IMR-90 (cell line): Measurements from ENCODE around the gene ABTB2. TPM values are rescaled to one million over a fixed set of nuclear protein-coding genes. Genes with fewer than 3 reads are reported as not detected.

Experiments
- ATAC-seq: fragments of 200-7000 bp; cut with Tn5 transposase; 2 replicates; pipeline ENCODE4 v1.9.1; 2020; ENCODE audit warnings: low read depth, mild to moderate bottlenecking, moderate library complexity
- BruUV-seq: library from RNA; stranded (reverse); fragments of 400-500 nt; replicated peaks from 2 replicates; lab custom pipeline; 2021; lab: Mats Ljungman, UMichigan
- CTCF ChIA-PET: fragments of 300-600 bp; formaldehyde crosslinking; extraction: SDS; loops from one replicate; lab custom pipeline; 2021; ENCODE audit warnings: antibody characterized with exemption; lab: Yijun Ruan, JAX
- POLR2A ChIA-PET: fragments of 300-600 bp; sonication (Branson Sonifier 250); formaldehyde crosslinking; loops from one replicate; lab custom pipeline; 2022; ENCODE audit warnings: antibody characterized with exemption; ENCODE audit not compliant: unreplicated experiment; lab: Charles Lee
- DNase-seq: peaks from one replicate; pipeline ENCODE4 v3.0.0; 2013
- H2AFZ ChIP-seq: replicated peaks from 2 replicates; pipeline ENCODE3; 2013; ENCODE audit warnings: low read length, mild to moderate bottlenecking; ENCODE audit not compliant: poor library complexity
- H2AK5ac ChIP-seq: 2 replicates; pipeline ENCODE4 v1.6.1; 2013; ENCODE audit warnings: low read depth, low read length, inconsistent platforms
- H2AK9ac ChIP-seq: replicated peaks from 2 replicates; pipeline ENCODE3; 2013; ENCODE audit warnings: mild to moderate bottlenecking, low read depth, low read length, moderate library complexity; ENCODE audit not compliant: poor library complexity
- H2BK120ac ChIP-seq: 2 replicates; pipeline ENCODE4 v1.6.1; 2013; ENCODE audit warnings: low read depth, low read length, inconsistent platforms
- H2BK15ac ChIP-seq: 3 replicates; pipeline ENCODE4 v1.6.1; 2013; ENCODE audit warnings: low read depth, low read length, inconsistent platforms
- H2BK20ac ChIP-seq: 2 replicates; pipeline ENCODE4 v1.6.1; 2013; ENCODE audit warnings: low read depth, mild to moderate bottlenecking, inconsistent platforms, low read length, moderate library complexity
- H2BK5ac ChIP-seq: 2 replicates; pipeline ENCODE4 v1.6.1; 2013; ENCODE audit warnings: mild to moderate bottlenecking, low read depth, low read length, inconsistent platforms; ENCODE audit not compliant: poor library complexity, severe bottlenecking
- H3K14ac ChIP-seq: replicated peaks from 2 replicates; pipeline ENCODE4 v1.6.1; 2013; ENCODE audit warnings: low read depth, low read length, inconsistent platforms
- H3K18ac ChIP-seq: 2 replicates; pipeline ENCODE4 v1.6.1; 2013; ENCODE audit warnings: low read depth, low read length, control low read depth
- H3K23ac ChIP-seq: 2 replicates; pipeline ENCODE4 v1.6.1; 2013; ENCODE audit warnings: low read depth, low read length, inconsistent platforms
- H3K27ac ChIP-seq: 2 replicates; pipeline ENCODE4 v1.5.1; 2013; ENCODE audit warnings: mild to moderate bottlenecking, control low read depth, low read length; ENCODE audit not compliant: insufficient read depth
- H3K27me3 ChIP-seq: 2 replicates; pipeline ENCODE4 v1.6.1; 2013; ENCODE audit warnings: low read length; ENCODE audit not compliant: control insufficient read depth, insufficient read depth
- H3K36me3 ChIP-seq: 2 replicates; pipeline ENCODE4 v1.6.1; 2013; ENCODE audit warnings: low read length, mixed read lengths; ENCODE audit not compliant: control insufficient read depth, insufficient read depth
- H3K4ac ChIP-seq: 2 replicates; pipeline ENCODE4 v1.6.1; 2013; ENCODE audit warnings: low read depth, low read length, inconsistent platforms
- H3K4me1 ChIP-seq: 2 replicates; pipeline ENCODE4 v1.6.1; 2013; ENCODE audit warnings: low read length, mixed read lengths; ENCODE audit not compliant: control insufficient read depth, insufficient read depth
- H3K4me2 ChIP-seq: 2 replicates; pipeline ENCODE4 v1.6.1; 2013; ENCODE audit warnings: low read depth, mild to moderate bottlenecking, control low read depth, low read length, moderate library complexity
- H3K4me3 ChIP-seq: 2 replicates; pipeline ENCODE4 v1.5.1; 2013; ENCODE audit warnings: low read depth, mild to moderate bottlenecking, control low read depth, low read length, moderate library complexity; ENCODE audit not compliant: insufficient read depth
- H3K56ac ChIP-seq: 2 replicates; pipeline ENCODE4 v1.6.1; 2013; ENCODE audit warnings: low read length, inconsistent platforms; ENCODE audit not compliant: insufficient read depth; ENCODE audit errors: extremely low read depth
- H3K79me1 ChIP-seq, 2 experiments: 2 replicates each; pipeline ENCODE4 v1.6.1; 2013; ENCODE audit warnings: low read length in 2 of 2, inconsistent platforms in 1 of 2, low read depth in 1 of 2
- H3K9ac ChIP-seq: 2 replicates; pipeline ENCODE4 v1.6.1; 2013; ENCODE audit warnings: low read depth, low read length, control low read depth
- H3K9me1 ChIP-seq: 2 replicates; pipeline ENCODE4 v1.6.1; 2013; ENCODE audit warnings: low read length, inconsistent platforms; ENCODE audit not compliant: insufficient read depth
- H3K9me3 ChIP-seq: 2 replicates; pipeline ENCODE4 v1.6.1; 2013; ENCODE audit warnings: low read length; ENCODE audit not compliant: control insufficient read depth, insufficient read depth
- H4K20me1 ChIP-seq: 2 replicates; pipeline ENCODE4 v1.6.1; 2013; ENCODE audit warnings: low read length, inconsistent platforms; ENCODE audit not compliant: insufficient read depth
- H4K5ac ChIP-seq: 2 replicates; pipeline ENCODE4 v1.6.1; 2013; ENCODE audit warnings: mild to moderate bottlenecking, low read depth, low read length, control low read depth
- H4K8ac ChIP-seq, 2 experiments: 2 replicates each; pipeline ENCODE4 v1.6.1; 2013; ENCODE audit warnings: low read depth in 2 of 2, low read length in 2 of 2, control low read depth in 1 of 2, inconsistent platforms in 1 of 2
- H4K91ac ChIP-seq: 2 replicates; pipeline ENCODE4 v1.6.1; 2013; ENCODE audit warnings: low read depth, low read length, inconsistent platforms; ENCODE audit not compliant: insufficient read depth
- BHLHE40 ChIP-seq: fragments of 150-350 bp; IDR thresholded peaks from 2 replicates; pipeline ENCODE4 v1.6.1; 2016; ENCODE audit warnings: mild to moderate bottlenecking, low read depth, low read length
- CEBPB ChIP-seq: IDR thresholded peaks from 2 replicates; pipeline ENCODE4 v1.6.1; 2012; ENCODE audit warnings: low read depth, low read length, improper control_type of control experiment
- CHD1 ChIP-seq: IDR thresholded peaks from 2 replicates; pipeline ENCODE4 v1.6.1; 2012; ENCODE audit warnings: low read depth, low read length, improper control_type of control experiment
- ELK1 ChIP-seq: fragments of 150-350 bp; IDR thresholded peaks from 2 replicates; pipeline ENCODE4 v1.6.1; 2016; ENCODE audit warnings: low read depth, mild to moderate bottlenecking, low read length, moderate library complexity, borderline replicate concordance
- FOS ChIP-seq: fragments of 150-350 bp; IDR thresholded peaks from 2 replicates; pipeline ENCODE4 v1.6.1; 2016; ENCODE audit warnings: low read depth, low read length
- MAFK ChIP-seq: IDR thresholded peaks from 2 replicates; pipeline ENCODE4 v1.6.1; 2012; ENCODE audit warnings: low read depth, low read length, improper control_type of control experiment
- MAZ ChIP-seq: IDR thresholded peaks from 2 replicates; pipeline ENCODE4 v1.6.1; 2012; ENCODE audit warnings: low read depth, mild to moderate bottlenecking, low read length, improper control_type of control experiment, moderate library complexity, borderline replicate concordance
- MXI1 ChIP-seq: IDR thresholded peaks from 2 replicates; pipeline ENCODE4 v1.6.1; 2012; ENCODE audit warnings: low read depth, mild to moderate bottlenecking, low read length, moderate library complexity, borderline replicate concordance
- NFE2L2 ChIP-seq: fragments of 150-350 bp; IDR thresholded peaks from 2 replicates; pipeline ENCODE4 v1.6.1; 2016; ENCODE audit warnings: low read depth, mild to moderate bottlenecking, low read length
- POLR2A ChIP-seq: IDR thresholded peaks from 2 replicates; pipeline ENCODE4 v1.6.1; 2012; ENCODE audit warnings: mild to moderate bottlenecking, low read depth, low read length
- RAD21 ChIP-seq: IDR thresholded peaks from 2 replicates; pipeline ENCODE4 v1.6.1; 2012; ENCODE audit warnings: low read length, improper control_type of control experiment
- RCOR1 ChIP-seq: IDR thresholded peaks from 2 replicates; pipeline ENCODE4 v1.6.1; 2012; ENCODE audit warnings: mild to moderate bottlenecking, low read length, improper control_type of control experiment; ENCODE audit not compliant: insufficient replicate concordance
- RFX5 ChIP-seq: IDR thresholded peaks from 2 replicates; pipeline ENCODE4 v1.8.0; 2012; ENCODE audit warnings: low read depth, mild to moderate bottlenecking, low read length, moderate library complexity
- USF2 ChIP-seq: fragments of 150-350 bp; IDR thresholded peaks from 2 replicates; pipeline ENCODE4 v1.6.1; 2017; ENCODE audit warnings: mild to moderate bottlenecking, antibody characterized with exemption, low read length, low read depth
- WGBS, 2 experiments: methylation state at CpG; one replicate each; pipeline versions ENCODE4 v1.1.5 to v1.1.7; 2013; ENCODE audit warnings: missing lambda C conversion rate in 2 of 2; ENCODE audit not compliant: insufficient read length in 1 of 2; ENCODE audit errors: extremely low coverage in 2 of 2; 5-methylcytosine and 5-hydroxymethylcytosine counted together
- dilution Hi-C: fragments of 300-500 bp; cut with HindIII; formaldehyde crosslinking; loops from one replicate; pipeline ENCODE4 v1.14.3; 2018; ENCODE audit warnings: low sequenced_read_pairs; ENCODE audit not compliant: unreplicated experiment
- in situ Hi-C: fragments of 300-500 bp; cut with MboI; formaldehyde crosslinking; loops from 3 replicates; pipeline ENCODE4 v1.14.3; 2019; ENCODE audit warnings: low sequenced_read_pairs, inconsistent platforms, mixed read lengths
- intact Hi-C: fragments of 100-400 bp; cut with micrococcal nuclease; formaldehyde crosslinking; loops from 2 replicates; pipeline ENCODE4 v1.10.0; 2022
- polyA plus RNA-seq, 3 experiments: library from polyadenylated mRNA; depleted of rRNA; stranded (reverse); fragments of >200 nt; gene quantifications; 2 replicates each; pipeline ENCODE4 v1.2.3, GENCODE V29; 2012; ENCODE audit warnings: low replicate concordance in 1 of 3
- total RNA-seq: library from RNA; depleted of rRNA; stranded (reverse); fragments of >200 nt; gene quantifications from 2 replicates; pipeline ENCODE4 v1.2.3, GENCODE V29; 2012
- TF ChIP-seq, protein P1 (sequence below): conservative IDR thresholded peaks from 2 replicates; pipeline ENCODE4 v1.5.1; 2012; ENCODE audit warnings: mild to moderate bottlenecking, low read depth, low read length, improper control_type of control experiment

Gene ABTB2
- total and polyA plus RNA-seq, 2 of the 4 experiments (the other 2 are of a cell fraction), result 0.18 to 2.0 TPM

- dilution Hi-C loops, result loop anchor here (10.0 kb wide), 1 partner anchor 87 kb away; no protein-coding TSS in a partner anchor
- ChIA-PET POLR2A (no interaction called here), CTCF (interaction anchor here (2.3 kb wide), 1 partner anchor 177 kb away, joined by 8 read pairs; no protein-coding TSS in a partner anchor)
- Histone ChIP-seq H3K4ac (no peak overlapping the region), H3K18ac (no peak overlapping the region), H3K9ac (no peak overlapping the region), H4K91ac (no peak overlapping the region), H3K27me3 (peaks cover 17% of the 10 kb centered on the region), H2BK15ac (no peak overlapping the region), H3K9me3 (no peaks in the 10 kb centered on the region), H3K4me1 (peaks cover 6% of the 10 kb centered on the region; the same call in 1 of the 2 replicates), H2BK120ac (no peak overlapping the region), H3K14ac (no peak overlapping the region), H2AK5ac (no peak overlapping the region), H2AFZ (no peak overlapping the region), H3K56ac (no peak overlapping the region), H2AK9ac (no peak overlapping the region), H3K23ac (no peak overlapping the region), H3K79me1 (no peaks in the 10 kb centered on the region), H3K4me2 (no peak overlapping the region), H3K36me3 (no peaks in the 10 kb centered on the region), H3K9me1 (peaks cover 11% of the 10 kb centered on the region; the same call in 1 of the 2 replicates), H4K8ac (no peak overlapping the region), H4K20me1 (peaks cover 11% of the 10 kb centered on the region), H2BK5ac (no peak overlapping the region), H4K5ac (no peak overlapping the region), H3K4me3 (no peak overlapping the region), H3K27ac (no peak overlapping the region), H2BK20ac (no peak overlapping the region)
- no peak for DNase-seq
- intact Hi-C loops, result no loop called here
- WGBS, 2 experiments, result no CpG with 5 or more reads among the region's 4 CpGs
- no peak for ATAC-seq
- in situ Hi-C loops, result no loop called here
- no TSS peak for BruUV-seq
- TF ChIP-seq RCOR1 (no peak), CHD1 (no peak), MXI1 (no peak), RAD21 (no peak), MAFK (no peak), USF2 (no peak), RFX5 (no peak), POLR2A (no peak), CEBPB (no peak), FOS (no peak), BHLHE40 (no peak), NFE2L2 (no peak), MAZ (no peak), ELK1 (no peak)
- TF ChIP-seq, protein P1, sequence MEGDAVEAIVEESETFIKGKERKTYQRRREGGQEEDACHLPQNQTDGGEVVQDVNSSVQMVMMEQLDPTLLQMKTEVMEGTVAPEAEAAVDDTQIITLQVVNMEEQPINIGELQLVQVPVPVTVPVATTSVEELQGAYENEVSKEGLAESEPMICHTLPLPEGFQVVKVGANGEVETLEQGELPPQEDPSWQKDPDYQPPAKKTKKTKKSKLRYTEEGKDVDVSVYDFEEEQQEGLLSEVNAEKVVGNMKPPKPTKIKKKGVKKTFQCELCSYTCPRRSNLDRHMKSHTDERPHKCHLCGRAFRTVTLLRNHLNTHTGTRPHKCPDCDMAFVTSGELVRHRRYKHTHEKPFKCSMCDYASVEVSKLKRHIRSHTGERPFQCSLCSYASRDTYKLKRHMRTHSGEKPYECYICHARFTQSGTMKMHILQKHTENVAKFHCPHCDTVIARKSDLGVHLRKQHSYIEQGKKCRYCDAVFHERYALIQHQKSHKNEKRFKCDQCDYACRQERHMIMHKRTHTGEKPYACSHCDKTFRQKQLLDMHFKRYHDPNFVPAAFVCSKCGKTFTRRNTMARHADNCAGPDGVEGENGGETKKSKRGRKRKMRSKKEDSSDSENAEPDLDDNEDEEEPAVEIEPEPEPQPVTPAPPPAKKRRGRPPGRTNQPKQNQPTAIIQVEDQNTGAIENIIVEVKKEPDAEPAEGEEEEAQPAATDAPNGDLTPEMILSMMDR, result no peak
Observed at GRCh38 chr11:34351687-34352469, 5.9 kb downstream of the ABTB2 start.
